ENCODE measurements around the gene HDAC1.
A peak's percentile ranks its signal among the peaks of the same experiment; 100 is the strongest.

- TF ChIP-seq YY1 (IDR thresholded peaks at IDR 0.05; ENCODE audit: insufficient read depth, insufficient read length) (peak; percentile 31), SUZ12 (IDR thresholded peaks at IDR 0.05; ENCODE audit: extremely low read depth, insufficient read depth, insufficient read length) (no peak), ZNF274 (IDR thresholded peaks at IDR 0.05; ENCODE audit: low read depth, low read length) (no peak)
Measured at GRCh38 chr1:32286763-32287162, 5.1 kb upstream of the HDAC1 start.

Data from NT2/D1 (cell line).